Measurements from ENCODE around the gene CRB2.

Gene CRB2

GRCh38 chr9:123346826-123347225 lies 9.2 kb upstream of the CRB2 start:
- no peak for DNase-seq

- no peak for DNase-seq
These were observed 8.5 kb upstream of the CRB2 start for GRCh38 chr9:123347289-123348060.

GRCh38 chr9:123348317-123348992 lies 7.5 kb upstream of the CRB2 start:
- no peak for DNase-seq

- no peak for DNase-seq
These were observed 7.0 kb upstream of the CRB2 start for GRCh38 chr9:123349033-123349432.

- peak in 28 of 56 donors; percentile 13 to 68 (median 39) for DNase-seq
These were observed 6.1 kb upstream of the CRB2 start for GRCh38 chr9:123349691-123350480.

- no peak for DNase-seq
These were observed 5.2 kb upstream of the CRB2 start for GRCh38 chr9:123350590-123351310.

GRCh38 chr9:123353041-123353440 lies 3.0 kb upstream of the CRB2 start:
- no peak for DNase-seq

- DNase-seq = peak in 45 of 56 donors; percentile 23 to 81 (median 58)
These were observed 1.9 kb upstream of the CRB2 start for GRCh38 chr9:123353984-123354591.

- DNase-seq = peak in 13 of 56 donors; percentile 21 to 72 (median 36)
These were observed 1.0 kb upstream of the CRB2 start for GRCh38 chr9:123354806-123355508.

GRCh38 chr9:123356851-123357742 lies 1.1 kb downstream of the CRB2 start:
- DNase-seq = peak in 19 of 56 donors; percentile 28 to 61 (median 40)

- no peak for DNase-seq
These were observed 1.7 kb downstream of the CRB2 start for GRCh38 chr9:123357743-123358059.

GRCh38 chr9:123358181-123358905 lies 2.3 kb downstream of the CRB2 start:
- DNase-seq = peak in 52 of 56 donors; percentile 16 to 93 (median 73)

GRCh38 chr9:123359106-123359505 lies 3.1 kb downstream of the CRB2 start:
- DNase-seq = no peak

- DNase-seq = no peak
These were observed 3.5 kb downstream of the CRB2 start for GRCh38 chr9:123359546-123359945.

- DNase-seq = peak in 8 of 56 donors; percentile 22 to 57 (median 30)
These were observed 4.4 kb downstream of the CRB2 start for GRCh38 chr9:123360161-123361085.

- no peak for DNase-seq
These were observed 5.2 kb downstream of the CRB2 start for GRCh38 chr9:123361086-123361730.

Measured in amygdala (tissue), 56 donors.